MM.1S (cell line): ENCODE results near the gene FOXO6.

ENCODE experiments used
- EZH2 ChIP-seq: fragments of 300-600 bp; sonication (generic); optimal IDR thresholded peaks from 2 replicates; pipeline ENCODE3; 2017; ENCODE audit warnings: low read depth, mild to moderate bottlenecking, antibody characterized with exemption, low read length, mixed read lengths
- EZH2phosphoT487 ChIP-seq: fragments of 300-600 bp; sonication (generic); IDR thresholded peaks from 2 replicates; pipeline ENCODE4 v1.6.1; 2018; ENCODE audit warnings: antibody characterized with exemption, low read length
- TF ChIP-seq, protein P1 (sequence below): fragments of 300-600 bp; sonication (generic); IDR thresholded peaks from 2 replicates; pipeline ENCODE4 v1.5.1; 2016; ENCODE audit warnings: antibody characterized with exemption, low read length, mixed read lengths

DNA sequence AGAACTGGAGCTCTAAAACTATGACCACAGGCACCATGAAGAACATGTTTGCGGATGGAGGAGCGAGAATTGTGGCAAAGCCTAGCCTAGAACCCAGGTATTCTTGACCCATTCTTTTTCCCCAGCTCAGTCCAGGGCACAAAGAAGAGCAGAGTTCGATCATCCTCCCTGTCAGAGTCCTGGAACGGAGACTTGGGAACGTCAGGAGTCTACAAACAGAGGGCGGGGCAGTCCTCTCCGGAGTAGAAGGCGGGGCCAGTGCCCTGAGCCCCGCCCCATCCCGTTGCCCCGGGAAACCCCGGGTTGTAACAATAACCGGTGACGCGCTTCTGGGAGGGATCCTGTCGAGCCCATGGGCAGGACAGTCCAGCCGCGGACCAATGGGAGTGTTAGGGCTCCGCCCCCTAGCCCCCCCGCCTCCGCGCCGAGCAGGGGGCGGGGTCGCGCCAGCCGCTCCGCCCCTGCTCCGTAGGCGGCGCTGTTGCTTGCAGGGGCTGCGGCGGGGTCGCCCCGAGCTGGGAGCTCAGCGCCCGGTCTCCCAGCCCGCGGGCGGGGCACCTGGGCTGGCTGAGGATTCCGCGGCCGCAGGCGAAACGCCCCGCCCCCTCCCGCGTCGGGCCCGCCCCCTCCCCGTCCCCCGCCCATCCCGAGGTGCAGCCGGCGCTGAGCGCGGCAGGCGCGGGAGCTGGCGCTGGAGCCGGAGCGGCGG is at the start of gene FOXO6:
- TF ChIP-seq, protein P1, sequence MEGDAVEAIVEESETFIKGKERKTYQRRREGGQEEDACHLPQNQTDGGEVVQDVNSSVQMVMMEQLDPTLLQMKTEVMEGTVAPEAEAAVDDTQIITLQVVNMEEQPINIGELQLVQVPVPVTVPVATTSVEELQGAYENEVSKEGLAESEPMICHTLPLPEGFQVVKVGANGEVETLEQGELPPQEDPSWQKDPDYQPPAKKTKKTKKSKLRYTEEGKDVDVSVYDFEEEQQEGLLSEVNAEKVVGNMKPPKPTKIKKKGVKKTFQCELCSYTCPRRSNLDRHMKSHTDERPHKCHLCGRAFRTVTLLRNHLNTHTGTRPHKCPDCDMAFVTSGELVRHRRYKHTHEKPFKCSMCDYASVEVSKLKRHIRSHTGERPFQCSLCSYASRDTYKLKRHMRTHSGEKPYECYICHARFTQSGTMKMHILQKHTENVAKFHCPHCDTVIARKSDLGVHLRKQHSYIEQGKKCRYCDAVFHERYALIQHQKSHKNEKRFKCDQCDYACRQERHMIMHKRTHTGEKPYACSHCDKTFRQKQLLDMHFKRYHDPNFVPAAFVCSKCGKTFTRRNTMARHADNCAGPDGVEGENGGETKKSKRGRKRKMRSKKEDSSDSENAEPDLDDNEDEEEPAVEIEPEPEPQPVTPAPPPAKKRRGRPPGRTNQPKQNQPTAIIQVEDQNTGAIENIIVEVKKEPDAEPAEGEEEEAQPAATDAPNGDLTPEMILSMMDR: peak; percentile 36
- TF ChIP-seq EZH2 (no peak), EZH2phosphoT487 (no peak)
